H7 (cell line): ENCODE results near the gene EVC. TPM values are rescaled to one million over a fixed set of nuclear protein-coding genes. Genes with fewer than 3 reads are reported as not detected.
A peak's percentile ranks its signal among the peaks of the same experiment; 100 is the strongest.

Experiments used
- DNase-seq: peaks from one replicate; pipeline ENCODE4 v3.0.0; 2012
- H3K27me3 ChIP-seq: 2 replicates; pipeline ENCODE4 v1.6.0; 2011; ENCODE audit warnings: mild to moderate bottlenecking, low read length; ENCODE audit not compliant: control insufficient read depth, insufficient read depth
- H3K36me3 ChIP-seq: replicated peaks from 2 replicates; pipeline ENCODE4 v1.5.1; 2011; ENCODE audit warnings: low read length; ENCODE audit not compliant: control insufficient read depth, insufficient read depth
- H3K4me3 ChIP-seq: 2 replicates; pipeline ENCODE4 v1.5.1; 2011; ENCODE audit warnings: low read depth, mild to moderate bottlenecking, control low read depth, low read length, moderate library complexity; ENCODE audit not compliant: insufficient read depth
- total RNA-seq: library from RNA; depleted of rRNA; stranded (reverse); fragments of >200 nt; shearing (Covaris generic); gene quantifications from 2 replicates; pipeline ENCODE4 v1.2.3, GENCODE V29; 2014

EVC gene
- total RNA-seq, 1 experiment from 2014 or later = 4.5 TPM

GRCh38 chr4:5789141-5789540, 78.1 kb downstream of the EVC start:
- H3K36me3 ChIP-seq = peaks cover 1% of the 10 kb centered on the region; the same call in 1 of the 2 replicates
- no peaks in the 10 kb centered on the region for H3K27me3 ChIP-seq
- H3K4me3 ChIP-seq = no peak overlapping the region
- DNase-seq = no peak

- peaks cover 1% of the 10 kb centered on the region; the same call in 1 of the 2 replicates for H3K36me3 ChIP-seq
These were observed 79.5 kb downstream of the EVC start for GRCh38 chr4:5790546-5790857.

GRCh38 chr4:5791654-5792053, 80.7 kb downstream of the EVC start:
- no peak for DNase-seq

More at GRCh38 chr4:5790546-5790857, 79.5 kb downstream of the EVC start:
- Histone ChIP-seq H3K27me3 (no peaks in the 10 kb centered on the region), H3K4me3 (no peak overlapping the region)
- no peak for DNase-seq

GRCh38 chr4:5793514-5793913, 82.5 kb downstream of the EVC start:
- no peaks in the 10 kb centered on the region; the same call in 1 of the 2 replicates for H3K36me3 ChIP-seq

More at GRCh38 chr4:5791654-5792053, 80.7 kb downstream of the EVC start:
- H3K27me3 ChIP-seq = no peaks in the 10 kb centered on the region
- peaks cover 1% of the 10 kb centered on the region; the same call in 1 of the 2 replicates for H3K36me3 ChIP-seq
- H3K4me3 ChIP-seq = no peak overlapping the region

DNA sequence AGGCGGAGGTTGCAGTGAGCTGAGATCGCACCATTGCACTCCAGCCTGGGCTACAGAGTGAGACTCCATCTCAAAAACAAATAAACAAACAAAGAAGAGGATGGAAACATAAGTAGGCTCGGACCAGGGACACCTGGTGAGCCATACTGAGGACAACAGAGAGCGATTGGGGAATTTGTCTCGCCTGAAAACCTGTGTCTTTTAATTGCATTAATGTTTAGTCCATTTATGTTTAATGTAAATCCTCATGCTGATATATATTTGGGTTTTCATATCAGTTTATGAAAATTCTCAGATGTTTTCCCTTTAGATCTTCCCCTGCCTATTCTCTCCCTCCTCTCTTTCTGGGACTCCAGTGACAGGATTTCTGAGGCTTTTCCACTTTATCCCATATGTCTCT, 84.6 kb downstream of the EVC start:
- no peaks in the 10 kb centered on the region; the same call in 1 of the 2 replicates for H3K36me3 ChIP-seq
- DNase-seq = no peak
- H3K4me3 ChIP-seq = no peak overlapping the region
- H3K27me3 ChIP-seq = no peaks in the 10 kb centered on the region

More at GRCh38 chr4:5793514-5793913, 82.5 kb downstream of the EVC start:
- no peaks in the 10 kb centered on the region for H3K27me3 ChIP-seq
- DNase-seq = no peak
- no peak overlapping the region for H3K4me3 ChIP-seq

DNA sequence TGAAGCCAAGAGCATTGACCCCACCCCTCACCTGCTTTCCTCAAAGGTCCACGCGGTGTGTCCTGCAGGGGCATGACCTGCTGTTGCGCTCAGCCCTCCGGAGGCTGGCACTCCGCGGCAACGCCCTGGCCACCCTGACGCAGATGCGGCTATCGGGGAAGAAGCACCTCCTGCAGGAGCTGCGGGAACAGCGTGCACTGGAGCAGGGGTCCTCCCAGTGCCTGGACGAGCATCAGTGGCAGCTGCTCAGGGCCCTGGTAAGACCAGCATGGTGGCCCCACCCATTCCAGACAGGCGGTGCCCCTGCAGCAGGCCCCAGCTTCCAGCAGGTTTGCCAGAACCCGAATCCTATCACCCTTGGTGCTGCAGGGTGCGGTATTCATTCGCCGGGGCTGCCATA, 86.0 kb downstream of the EVC start:
- H3K4me3 ChIP-seq = no peak overlapping the region
- H3K36me3 ChIP-seq = no peaks in the 10 kb centered on the region; the same call in 1 of the 2 replicates
- DNase-seq = no peak
- no peaks in the 10 kb centered on the region for H3K27me3 ChIP-seq

GRCh38 chr4:5797866-5798265, 86.9 kb downstream of the EVC start:
- DNase-seq = peak; percentile 10
- Histone ChIP-seq H3K36me3 (no peaks in the 10 kb centered on the region; the same call in 1 of the 2 replicates), H3K27me3 (no peaks in the 10 kb centered on the region), H3K4me3 (no peak overlapping the region)

DNA sequence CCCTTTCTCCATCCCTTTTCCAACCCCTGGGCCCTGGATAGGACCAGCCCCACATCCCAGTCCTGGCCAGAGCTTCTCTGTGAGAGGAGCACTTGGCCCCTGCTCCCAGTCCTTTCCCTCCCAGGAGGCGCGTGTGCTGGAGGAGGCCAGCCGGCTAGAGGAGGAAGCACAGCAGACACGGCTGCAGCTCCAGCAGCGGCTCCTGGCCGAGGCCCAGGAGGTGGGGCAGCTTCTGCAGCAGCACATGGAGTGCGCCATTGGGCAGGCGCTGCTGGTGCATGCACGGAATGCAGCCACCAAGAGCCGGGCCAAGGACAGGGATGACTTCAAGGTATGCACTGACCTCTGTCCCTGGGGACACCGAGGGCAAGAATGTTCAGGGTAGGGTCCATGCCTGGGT, 87.5 kb downstream of the EVC start:
- DNase-seq = peak; percentile 24
- no peak overlapping the region for H3K4me3 ChIP-seq
- no peaks in the 10 kb centered on the region; the same call in 1 of the 2 replicates for H3K36me3 ChIP-seq
- H3K27me3 ChIP-seq = no peaks in the 10 kb centered on the region

GRCh38 chr4:5798946-5799345, 87.9 kb downstream of the EVC start:
- DNase-seq = no peak
- H3K36me3 ChIP-seq = no peaks in the 10 kb centered on the region; the same call in 1 of the 2 replicates
- no peaks in the 10 kb centered on the region for H3K27me3 ChIP-seq

GRCh38 chr4:5799406-5799805, 88.4 kb downstream of the EVC start:
- Histone ChIP-seq H3K27me3 (no peaks in the 10 kb centered on the region), H3K4me3 (no peak overlapping the region), H3K36me3 (no peaks in the 10 kb centered on the region; the same call in 1 of the 2 replicates)
- DNase-seq = no peak

More at GRCh38 chr4:5798946-5799345, 87.9 kb downstream of the EVC start:
- H3K4me3 ChIP-seq = no peak overlapping the region

DNA sequence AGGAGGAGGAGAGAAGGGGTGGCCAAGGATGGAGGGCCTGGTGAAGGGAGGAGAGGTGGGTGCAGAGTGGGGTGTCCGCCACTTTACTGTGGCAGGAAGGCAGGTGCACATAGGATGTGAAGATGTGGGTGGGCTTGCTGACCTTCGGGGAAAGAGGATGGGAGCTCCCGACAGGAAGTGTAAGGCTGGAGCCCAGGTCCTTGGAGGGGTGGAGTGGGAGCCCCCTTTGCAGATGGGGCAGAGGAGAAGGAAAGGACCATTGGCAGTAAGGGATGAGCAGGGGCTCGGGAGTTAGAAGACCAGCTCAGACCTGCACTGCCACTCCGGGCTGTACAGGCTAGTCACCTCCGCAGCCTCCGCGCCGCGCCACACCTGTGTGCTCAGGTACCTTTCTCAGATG, 89.5 kb downstream of the EVC start:
- Histone ChIP-seq H3K4me3 (no peak overlapping the region), H3K27me3 (no peaks in the 10 kb centered on the region)
- DNase-seq = peak; percentile 6

DNA sequence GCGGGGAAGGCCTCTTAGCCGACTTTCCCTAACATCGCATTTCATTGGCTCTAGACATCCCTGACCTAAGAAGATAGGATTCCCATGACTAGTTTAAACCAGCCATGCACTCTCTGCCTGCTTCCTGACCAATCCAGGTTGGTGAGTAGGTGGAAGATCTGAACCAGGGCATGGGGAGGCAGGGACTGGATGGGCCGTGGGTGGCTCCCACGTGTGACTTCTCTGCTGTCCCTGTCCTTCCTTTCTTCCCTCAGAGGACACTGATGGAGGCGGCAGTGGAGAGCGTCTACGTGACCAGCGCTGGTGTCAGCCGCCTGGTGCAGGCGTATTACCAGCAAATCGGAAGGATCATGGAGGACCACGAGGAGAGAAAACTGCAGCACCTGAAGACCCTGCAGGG, 90.7 kb downstream of the EVC start:
- H3K27me3 ChIP-seq = no peaks in the 10 kb centered on the region
- no peaks in the 10 kb centered on the region; the same call in 1 of the 2 replicates for H3K36me3 ChIP-seq
- DNase-seq = peak; percentile 10
- no peak overlapping the region for H3K4me3 ChIP-seq

More for the DNA sequence above, 89.5 kb downstream of the EVC start:
- no peaks in the 10 kb centered on the region; the same call in 1 of the 2 replicates for H3K36me3 ChIP-seq

DNA sequence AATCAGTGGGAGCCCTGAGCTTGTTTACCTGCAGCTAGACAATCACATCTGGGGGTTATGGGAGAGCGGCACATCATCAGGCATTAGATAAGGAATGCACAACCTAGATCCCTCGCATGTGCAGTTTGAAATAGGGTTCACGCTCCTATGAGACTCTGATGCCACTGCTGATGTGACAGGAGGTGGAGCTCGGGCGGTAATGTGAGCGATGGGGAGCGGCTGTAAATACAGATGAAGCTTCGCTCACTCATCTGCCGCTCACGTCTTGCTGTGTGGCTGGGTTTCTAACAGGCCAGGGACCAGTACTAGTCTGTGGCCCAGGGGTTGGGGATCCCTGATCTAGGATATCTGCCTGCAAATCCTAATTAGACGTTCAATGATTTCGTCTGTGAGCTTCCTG, 91.6 kb downstream of the EVC start:
- DNase-seq = no peak
- Histone ChIP-seq H3K36me3 (no peaks in the 10 kb centered on the region; the same call in 1 of the 2 replicates), H3K4me3 (no peak overlapping the region), H3K27me3 (no peaks in the 10 kb centered on the region)

GRCh38 chr4:5804656-5805055, 93.7 kb downstream of the EVC start:
- DNase-seq = peak; percentile 74
- no peak overlapping the region for H3K4me3 ChIP-seq
- peaks cover 7% of the 10 kb centered on the region for H3K36me3 ChIP-seq
- H3K27me3 ChIP-seq = no peaks in the 10 kb centered on the region

- peaks cover 7% of the 10 kb centered on the region for H3K36me3 ChIP-seq
- no peak for DNase-seq
- H3K4me3 ChIP-seq = no peak overlapping the region
- H3K27me3 ChIP-seq = no peaks in the 10 kb centered on the region
These were observed 94.3 kb downstream of the EVC start for GRCh38 chr4:5805270-5805669.
